ENCODE data around the gene BCAS3. TPM values are rescaled to one million over a fixed set of nuclear protein-coding genes. Genes with fewer than 3 reads are reported as not detected.

The BCAS3 gene
- total RNA-seq, 1 experiment from 2014 or later = 14.4 TPM

GRCh38 chr17:60825351-60825750 is 147.7 kb downstream of the BCAS3 start:
- no peak overlapping the region for H3K4me3 ChIP-seq (ENCODE audit: low read depth, low read length, poor library complexity, severe bottlenecking)
- TF ChIP-seq, protein P1, sequence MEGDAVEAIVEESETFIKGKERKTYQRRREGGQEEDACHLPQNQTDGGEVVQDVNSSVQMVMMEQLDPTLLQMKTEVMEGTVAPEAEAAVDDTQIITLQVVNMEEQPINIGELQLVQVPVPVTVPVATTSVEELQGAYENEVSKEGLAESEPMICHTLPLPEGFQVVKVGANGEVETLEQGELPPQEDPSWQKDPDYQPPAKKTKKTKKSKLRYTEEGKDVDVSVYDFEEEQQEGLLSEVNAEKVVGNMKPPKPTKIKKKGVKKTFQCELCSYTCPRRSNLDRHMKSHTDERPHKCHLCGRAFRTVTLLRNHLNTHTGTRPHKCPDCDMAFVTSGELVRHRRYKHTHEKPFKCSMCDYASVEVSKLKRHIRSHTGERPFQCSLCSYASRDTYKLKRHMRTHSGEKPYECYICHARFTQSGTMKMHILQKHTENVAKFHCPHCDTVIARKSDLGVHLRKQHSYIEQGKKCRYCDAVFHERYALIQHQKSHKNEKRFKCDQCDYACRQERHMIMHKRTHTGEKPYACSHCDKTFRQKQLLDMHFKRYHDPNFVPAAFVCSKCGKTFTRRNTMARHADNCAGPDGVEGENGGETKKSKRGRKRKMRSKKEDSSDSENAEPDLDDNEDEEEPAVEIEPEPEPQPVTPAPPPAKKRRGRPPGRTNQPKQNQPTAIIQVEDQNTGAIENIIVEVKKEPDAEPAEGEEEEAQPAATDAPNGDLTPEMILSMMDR (conservative IDR thresholded peaks at IDR 0.05; ENCODE audit: low read depth, low read length) = no peak
- TF ChIP-seq EZH2 (IDR thresholded peaks at IDR 0.05; ENCODE audit: borderline replicate concordance, low read depth, low read length, poor library complexity, severe bottlenecking) = no peak
- no TSS peak for BruUV-seq (replicated peaks)
- no peaks in the 10 kb centered on the region for H3K36me3 ChIP-seq (ENCODE audit: insufficient read depth, low read length, poor library complexity, severe bottlenecking)
- DNase-seq (ENCODE audit: low spot score) = no peak
- no peaks in the 10 kb centered on the region for H3K4me1 ChIP-seq (ENCODE audit: insufficient read depth, low read length, poor library complexity, severe bottlenecking)
- no peaks in the 10 kb centered on the region for H3K9me3 ChIP-seq (ENCODE audit: low read depth, low read length, poor library complexity, severe bottlenecking)
- POLR2A ChIA-PET (ENCODE audit: low non-redundant PET) = interaction anchor here (0.6 kb wide), 1 partner anchor 40 kb away, joined by 8 read pairs; no protein-coding TSS in a partner anchor
- CTCF ChIA-PET = no interaction called here
- intact Hi-C loops (cut with micrococcal nuclease; ENCODE audit: unreplicated experiment) = no loop called here
- H3K27me3 ChIP-seq (replicated peaks; ENCODE audit: insufficient read depth, low read depth, low read length, poor library complexity) = no peaks in the 10 kb centered on the region
- no peak overlapping the region for H3K27ac ChIP-seq (ENCODE audit: low read depth, low read length, poor library complexity, severe bottlenecking)

DNA sequence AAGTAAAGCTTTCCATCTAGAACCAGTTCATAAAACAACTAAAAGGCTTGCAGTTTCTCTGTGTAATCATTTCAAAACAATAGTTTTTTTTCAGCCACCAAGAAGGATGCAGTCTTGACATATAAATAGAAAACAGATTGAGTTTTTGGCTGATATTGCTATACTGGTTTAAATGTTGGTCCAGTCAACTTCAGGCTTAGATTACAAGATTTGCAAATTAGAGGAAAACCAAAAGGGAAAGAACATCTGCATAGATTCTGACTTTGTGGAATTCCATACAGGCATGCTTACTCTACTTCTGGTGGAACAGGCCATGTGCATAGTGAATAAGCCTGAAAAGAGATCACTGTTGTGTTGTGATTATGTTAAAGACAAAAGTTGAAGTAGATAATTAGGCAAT is 150.3 kb downstream of the BCAS3 start:
- no TSS peak for BruUV-seq (replicated peaks)
- Histone ChIP-seq H3K4me3 (ENCODE audit: low read depth, low read length, poor library complexity, severe bottlenecking) (no peak overlapping the region), H3K27me3 (replicated peaks; ENCODE audit: insufficient read depth, low read depth, low read length, poor library complexity) (no peaks in the 10 kb centered on the region), H3K4me1 (ENCODE audit: insufficient read depth, low read length, poor library complexity, severe bottlenecking) (peaks cover 7% of the 10 kb centered on the region), H3K27ac (ENCODE audit: low read depth, low read length, poor library complexity, severe bottlenecking) (no peak overlapping the region), H3K36me3 (ENCODE audit: insufficient read depth, low read length, poor library complexity, severe bottlenecking) (no peaks in the 10 kb centered on the region), H3K9me3 (ENCODE audit: low read depth, low read length, poor library complexity, severe bottlenecking) (no peaks in the 10 kb centered on the region)
- POLR2A ChIA-PET (ENCODE audit: low non-redundant PET) = no interaction called here
- TF ChIP-seq, protein P1 (conservative IDR thresholded peaks at IDR 0.05; ENCODE audit: low read depth, low read length) = no peak
- no peak for TF ChIP-seq EZH2 (IDR thresholded peaks at IDR 0.05; ENCODE audit: borderline replicate concordance, low read depth, low read length, poor library complexity, severe bottlenecking)
- DNase-seq (ENCODE audit: low spot score) = no peak
- intact Hi-C loops (cut with micrococcal nuclease; ENCODE audit: unreplicated experiment) = no loop called here
- CTCF ChIA-PET = interaction anchor here (0.6 kb wide), 1 partner anchor 18 kb away, joined by 7 read pairs; no protein-coding TSS in a partner anchor

DNA sequence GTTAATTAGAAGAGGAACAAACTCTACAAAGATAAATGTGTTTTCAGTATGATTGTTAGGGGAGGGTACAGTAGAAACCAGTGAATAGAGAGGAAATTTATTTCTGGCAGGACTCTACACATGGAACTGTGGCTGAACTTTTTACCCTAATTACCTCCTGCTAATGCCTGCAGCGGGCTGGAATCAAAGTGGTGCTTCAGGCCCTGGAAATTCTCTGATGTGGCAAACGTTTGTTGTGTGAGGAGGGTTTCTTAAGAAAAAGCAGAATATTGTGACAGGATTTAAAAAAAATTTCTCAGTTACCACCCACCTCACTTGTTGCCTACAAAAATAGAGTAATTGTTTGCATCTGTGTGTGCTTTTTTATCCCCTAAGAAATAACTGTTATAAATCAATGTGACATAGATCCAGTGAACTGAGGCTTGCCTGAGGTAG is 154.5 kb downstream of the BCAS3 start:
- intact Hi-C loops (cut with micrococcal nuclease; ENCODE audit: unreplicated experiment) = no loop called here
- H3K4me1 ChIP-seq (ENCODE audit: insufficient read depth, low read length, poor library complexity, severe bottlenecking) = peaks cover 7% of the 10 kb centered on the region
- ChIA-PET CTCF (no interaction called here), POLR2A (ENCODE audit: low non-redundant PET) (no interaction called here)
- no peak for TF ChIP-seq EZH2 (IDR thresholded peaks at IDR 0.05; ENCODE audit: borderline replicate concordance, low read depth, low read length, poor library complexity, severe bottlenecking)
- TF ChIP-seq, protein P1 (conservative IDR thresholded peaks at IDR 0.05; ENCODE audit: low read depth, low read length) = no peak
- DNase-seq (ENCODE audit: low spot score) = peak; percentile 14
- H3K36me3 ChIP-seq (ENCODE audit: insufficient read depth, low read length, poor library complexity, severe bottlenecking) = no peaks in the 10 kb centered on the region
- H3K4me3 ChIP-seq (ENCODE audit: low read depth, low read length, poor library complexity, severe bottlenecking) = no peak overlapping the region
- no peaks in the 10 kb centered on the region for H3K27me3 ChIP-seq (replicated peaks; ENCODE audit: insufficient read depth, low read depth, low read length, poor library complexity)
- no peaks in the 10 kb centered on the region for H3K9me3 ChIP-seq (ENCODE audit: low read depth, low read length, poor library complexity, severe bottlenecking)
- BruUV-seq (replicated peaks) = no TSS peak
- H3K27ac ChIP-seq (ENCODE audit: low read depth, low read length, poor library complexity, severe bottlenecking) = no peak overlapping the region

Measured in A673 (cell line).